H9 (cell line): ENCODE measurements around the gene KISS1. TPM values are rescaled to one million over a fixed set of nuclear protein-coding genes. Genes with fewer than 3 reads are reported as not detected.

ENCODE experiments used
- DNase-seq: peaks from one replicate; pipeline ENCODE4 v3.0.0-alpha.2; 2017
- H2AFZ ChIP-seq: one replicate; pipeline ENCODE4 v1.6.1; 2013; ENCODE audit warnings: mild to moderate bottlenecking, low read length, control low read depth, moderate library complexity
- H2AK5ac ChIP-seq: 2 replicates; pipeline ENCODE4 v1.6.1; 2013; ENCODE audit warnings: low read length, control low read depth, mixed read lengths; ENCODE audit not compliant: insufficient read length
- H2BK120ac ChIP-seq: one replicate; pipeline ENCODE4 v1.6.1; 2013; ENCODE audit warnings: low read depth, mild to moderate bottlenecking, low read length, control low read depth, inconsistent platforms; ENCODE audit not compliant: poor library complexity, severe bottlenecking
- H2BK12ac ChIP-seq: 2 replicates; pipeline ENCODE4 v1.6.1; 2013; ENCODE audit warnings: low read length, control low read depth, mixed read lengths, low read depth; ENCODE audit not compliant: insufficient read length
- H2BK15ac ChIP-seq: 2 replicates; pipeline ENCODE4 v1.6.1; 2013; ENCODE audit warnings: low read depth, low read length, control low read depth
- H2BK20ac ChIP-seq: one replicate; pipeline ENCODE4 v1.6.1; 2013; ENCODE audit warnings: low read depth, mild to moderate bottlenecking, low read length, control low read depth, inconsistent platforms; ENCODE audit not compliant: poor library complexity, severe bottlenecking
- H2BK5ac ChIP-seq: 2 replicates; pipeline ENCODE4 v1.6.1; 2013; ENCODE audit warnings: low read length, control low read depth, mixed read lengths; ENCODE audit not compliant: insufficient read length
- H3K14ac ChIP-seq: 2 replicates; pipeline ENCODE4 v1.6.1; 2013; ENCODE audit warnings: low read length, control low read depth; ENCODE audit not compliant: insufficient read depth
- H3K18ac ChIP-seq: 2 replicates; pipeline ENCODE4 v1.6.1; 2013; ENCODE audit warnings: low read depth, mild to moderate bottlenecking, mixed read lengths, low read length, control low read depth; ENCODE audit not compliant: insufficient read length
- H3K23ac ChIP-seq: 2 replicates; pipeline ENCODE4 v1.6.1; 2013; ENCODE audit warnings: low read length, control low read depth, mixed read lengths, low read depth; ENCODE audit not compliant: insufficient read length
- H3K23me2 ChIP-seq: 2 replicates; pipeline ENCODE4 v1.6.1; 2013; ENCODE audit warnings: low read depth, mild to moderate bottlenecking, mixed read lengths, low read length, control low read depth; ENCODE audit not compliant: insufficient read length, poor library complexity, severe bottlenecking
- H3K27ac ChIP-seq: 2 replicates; pipeline ENCODE4 v1.5.1; 2013; ENCODE audit warnings: low read length, control low read depth, mixed read lengths, low read depth; ENCODE audit not compliant: insufficient read length
- H3K27me3 ChIP-seq: 2 replicates; pipeline ENCODE4 v1.6.1; 2013; ENCODE audit warnings: low read length, control low read depth, inconsistent platforms; ENCODE audit not compliant: insufficient read depth
- H3K4ac ChIP-seq: 2 replicates; pipeline ENCODE4 v1.6.1; 2013; ENCODE audit warnings: low read depth, mild to moderate bottlenecking, control low read depth, inconsistent platforms, low read length, moderate library complexity
- H3K4me1 ChIP-seq: 2 replicates; pipeline ENCODE4 v1.6.1; 2013; ENCODE audit warnings: low read length, control low read depth, inconsistent platforms; ENCODE audit not compliant: insufficient read depth
- H3K4me2 ChIP-seq: 2 replicates; pipeline ENCODE4 v1.6.1; 2013; ENCODE audit warnings: low read length, control low read depth, mixed read lengths; ENCODE audit not compliant: insufficient read length, insufficient read depth
- H3K56ac ChIP-seq: 2 replicates; pipeline ENCODE4 v1.6.1; 2013; ENCODE audit warnings: low read depth, mild to moderate bottlenecking, mixed read lengths, low read length, control low read depth; ENCODE audit not compliant: insufficient read length
- H3K79me1 ChIP-seq: 2 replicates; pipeline ENCODE4 v1.6.1; 2013; ENCODE audit warnings: low read depth, mild to moderate bottlenecking, moderate library complexity, low read length, control low read depth, inconsistent platforms; ENCODE audit not compliant: insufficient read depth, poor library complexity, severe bottlenecking
- H3K79me2 ChIP-seq: 2 replicates; pipeline ENCODE4 v1.6.1; 2013; ENCODE audit warnings: low read length, control low read depth, inconsistent platforms; ENCODE audit not compliant: insufficient read depth
- H3K9ac ChIP-seq: 2 replicates; pipeline ENCODE4 v1.6.1; 2013; ENCODE audit warnings: low read length, control low read depth, mixed read lengths; ENCODE audit not compliant: insufficient read length; ENCODE audit errors: extremely low read depth
- H3K9me3 ChIP-seq: one replicate; pipeline ENCODE4 v1.6.1; 2013; ENCODE audit warnings: low read depth, low read length, inconsistent platforms; ENCODE audit not compliant: control insufficient read depth
- H3T11ph ChIP-seq: one replicate; pipeline ENCODE4 v1.6.1; 2013; ENCODE audit warnings: mild to moderate bottlenecking, low read length, control low read depth, inconsistent platforms
- H4K20me1 ChIP-seq: one replicate; pipeline ENCODE4 v1.6.1; 2013; ENCODE audit not compliant: control insufficient read depth, insufficient read length, insufficient read depth
- H4K5ac ChIP-seq: 2 replicates; pipeline ENCODE4 v1.6.1; 2013; ENCODE audit warnings: low read depth, mild to moderate bottlenecking, mixed read lengths, low read length, control low read depth; ENCODE audit not compliant: insufficient read length
- H4K8ac ChIP-seq: replicated peaks from 2 replicates; pipeline ENCODE4 v1.6.1; 2013; ENCODE audit warnings: low read length, control low read depth, mixed read lengths, low read depth; ENCODE audit not compliant: insufficient read length
- H4K91ac ChIP-seq: 2 replicates; pipeline ENCODE4 v1.6.1; 2013; ENCODE audit warnings: low read depth, mild to moderate bottlenecking, moderate library complexity, mixed read lengths, low read length, control low read depth; ENCODE audit not compliant: insufficient read length
- H3K27ac Mint-ChIP-seq, 3 experiments: 2 replicates in 2 of 3; 3 replicates in 1 of 3; pipeline ENCODE4 v1.8.0; 2020 to 2021; ENCODE audit warnings: mixed read lengths in 3 of 3, mild to moderate bottlenecking in 1 of 3, moderate library complexity in 1 of 3
- H3K27me3 Mint-ChIP-seq: 2 replicates; pipeline ENCODE4 v1.8.0; 2021; ENCODE audit warnings: low read depth, mild to moderate bottlenecking, moderate library complexity, mixed read lengths
- H3K36me3 Mint-ChIP-seq, 3 experiments: 2 replicates in 2 of 3; 3 replicates in 1 of 3; pipeline ENCODE4 v1.8.0; 2020 to 2021; ENCODE audit warnings: low read depth in 3 of 3, mixed read lengths in 3 of 3; ENCODE audit not compliant: insufficient read depth in 1 of 3
- H3K4me1 Mint-ChIP-seq, 2 experiments: 2 replicates each; pipeline ENCODE4 v1.8.0; 2020; ENCODE audit warnings: mixed read lengths in 2 of 2
- H3K4me3 Mint-ChIP-seq, 2 experiments: 2 replicates in 1 of 2; 3 replicates in 1 of 2; pipeline ENCODE4 v1.8.0; 2020 to 2021; ENCODE audit warnings: mild to moderate bottlenecking in 2 of 2, mixed read lengths in 2 of 2, moderate library complexity in 1 of 2
- H3K9me3 Mint-ChIP-seq, 2 experiments: 2 replicates in 1 of 2; 3 replicates in 1 of 2; pipeline ENCODE4 v1.8.0; 2020; ENCODE audit warnings: mild to moderate bottlenecking in 2 of 2, mixed read lengths in 2 of 2, moderate library complexity in 1 of 2
- CTCF ChIP-seq: fragments of 200-600 bp; sonication (generic); conservative IDR thresholded peaks from 3 replicates; pipeline ENCODE4 v1.8.0; 2021; ENCODE audit warnings: antibody characterized with exemption, mild to moderate bottlenecking
- WGBS: extraction: QIAGEN DNeasy Blood & Tissue Kit; methylation state at CpG from one replicate; pipeline ENCODE4 v1.1.7; 2013; ENCODE audit warnings: missing lambda C conversion rate, low lambda C conversion rate, mixed read lengths; ENCODE audit not compliant: insufficient read length; ENCODE audit errors: extremely low coverage; 5-methylcytosine and 5-hydroxymethylcytosine counted together
- total RNA-seq: library from RNA; stranded (reverse); gene quantifications from 2 replicates; pipeline ENCODE4 v1.2.1, GENCODE V29; 2021

KISS1 gene
- total RNA-seq, 1 experiment from 2014 or later = 0.68 TPM

GRCh38 chr1:204146309-204146708, 50.0 kb downstream of the KISS1 start:
- Histone ChIP-seq H4K5ac (no peak overlapping the region), H3K9ac (no peak overlapping the region), H3K4me2 (no peak overlapping the region), H2BK12ac (no peak overlapping the region), H3K27me3 (no peaks in the 10 kb centered on the region), H2AFZ (no peak overlapping the region), H3T11ph (no peak overlapping the region), H2BK20ac (no peak overlapping the region), H3K4me1 (peaks cover 4% of the 10 kb centered on the region; the same call in 1 of the 2 replicates), H3K18ac (no peak overlapping the region), H4K20me1 (no peaks in the 10 kb centered on the region), H2AK5ac (no peak overlapping the region), H3K79me1 (no peaks in the 10 kb centered on the region), H3K9me3 (no peaks in the 10 kb centered on the region), H3K14ac (no peak overlapping the region), H2BK15ac (no peak overlapping the region), H3K79me2 (no peaks in the 10 kb centered on the region), H3K56ac (no peak overlapping the region), H3K27ac (no peak overlapping the region), H3K4ac (no peak overlapping the region), H3K23me2 (peaks cover 3% of the 10 kb centered on the region), H4K91ac (no peak overlapping the region), H3K23ac (no peak overlapping the region), H2BK120ac (no peak overlapping the region), H4K8ac (no peak overlapping the region), H2BK5ac (no peak overlapping the region)
- Mint-ChIP-seq H3K9me3 (no peaks in the 10 kb centered on the region; a peak in 1 of 5 replicates), H3K27me3 (peaks cover 30% of the 10 kb centered on the region), H3K4me3 (no peak overlapping the region; a peak in 1 of 5 replicates), H3K27ac (no peak overlapping the region; a peak in 1 of 7 replicates), H3K4me1 (peaks cover 53 to 54% of the 10 kb centered on the region in 2 experiments), H3K36me3 (peaks cover 0 to 10% (median 10%) of the 10 kb centered on the region in 3 experiments; a peak in 4 of 7 replicates)
- TF ChIP-seq CTCF = no peak
- no CpG with 5 or more reads among the region's 6 CpGs for WGBS
- DNase-seq = no peak
